Natural killer cell (primary cell): ENCODE measurements around the gene IDH3G. TPM values are rescaled to one million over a fixed set of nuclear protein-coding genes. Genes with fewer than 3 reads are reported as not detected.

ENCODE experiments used
- ATAC-seq, 3 donors: fragments of 150-1000 bp in 2 of 3; fragments of 200-7000 bp in 1 of 3; cut with Tn5 transposase; 1 replicate in 1 of 3; 2 replicates in 2 of 3; pipeline ENCODE4 v1.10.0; 2021; ENCODE audit warnings: mild to moderate bottlenecking in 2 of 3, moderate library complexity in 2 of 3
- DNase-seq, 2 donors: peaks; one replicate each; pipeline versions ENCODE4 v3.0.0 to v3.0.0-alpha.2; 2013 to 2021; ENCODE audit warnings: mixed read lengths in 1 of 2
- H3K27ac ChIP-seq: one replicate; pipeline ENCODE4 v1.5.1; 2013; ENCODE audit warnings: mild to moderate bottlenecking, low read length
- H3K27me3 ChIP-seq: one replicate; pipeline ENCODE4 v1.6.1; 2013; ENCODE audit warnings: low read length; ENCODE audit not compliant: control insufficient read depth, insufficient read depth
- H3K36me3 ChIP-seq: one replicate; pipeline ENCODE4 v1.6.1; 2013; ENCODE audit warnings: low read length; ENCODE audit not compliant: control insufficient read depth, insufficient read depth
- H3K4me1 ChIP-seq: one replicate; pipeline ENCODE4 v1.6.1; 2013; ENCODE audit warnings: low read length; ENCODE audit not compliant: control insufficient read depth, insufficient read depth
- H3K4me3 ChIP-seq: one replicate; pipeline ENCODE4 v1.5.1; 2013; ENCODE audit warnings: low read length
- H3K9me3 ChIP-seq: one replicate; pipeline ENCODE4 v1.6.1; 2013; ENCODE audit warnings: low read length; ENCODE audit not compliant: control insufficient read depth, insufficient read depth
- H3K27ac Mint-ChIP-seq, 2 donors: one replicate each; pipeline ENCODE4 v1.8.0; 2022; ENCODE audit warnings: mild to moderate bottlenecking in 2 of 2, mixed read lengths in 2 of 2, moderate library complexity in 1 of 2
- H3K27me3 Mint-ChIP-seq, 2 donors: one replicate each; pipeline ENCODE4 v1.8.0; 2022; ENCODE audit warnings: low read depth in 2 of 2, mixed read lengths in 2 of 2
- H3K36me3 Mint-ChIP-seq: one replicate; pipeline ENCODE4 v1.8.0; 2022; ENCODE audit warnings: mixed read lengths
- H3K4me1 Mint-ChIP-seq, 2 donors: one replicate each; pipeline ENCODE4 v1.8.0; 2022; ENCODE audit warnings: mixed read lengths in 2 of 2
- H3K4me3 Mint-ChIP-seq: one replicate; pipeline ENCODE4 v1.8.0; 2022; ENCODE audit warnings: mild to moderate bottlenecking, moderate library complexity, mixed read lengths
- H3K9me3 Mint-ChIP-seq, 2 donors: one replicate each; pipeline ENCODE4 v1.8.0; 2022; ENCODE audit warnings: mixed read lengths in 2 of 2
- WGBS: methylation state at CpG from one replicate; pipeline ENCODE4 v1.1.7; 2013; ENCODE audit warnings: missing lambda C conversion rate; ENCODE audit not compliant: insufficient coverage; 5-methylcytosine and 5-hydroxymethylcytosine counted together
- intact Hi-C: fragments of 100-400 bp; cut with micrococcal nuclease; formaldehyde crosslinking; loops from one replicate; pipeline ENCODE4 v1.14.2; 2022
- total RNA-seq, 4 donors: library from RNA; stranded (reverse); fragments of 120-200 nt in 1 of 4; gene quantifications; one replicate each; pipeline versions ENCODE4 v1.2.3 to v1.2.4, GENCODE V29; 2013 to 2022
- TF ChIP-seq, protein P1 (sequence below): fragments of 200-600 bp; IDR thresholded peaks from one replicate; pipeline ENCODE4 v1.8.0; 2022; ENCODE audit warnings: antibody characterized with exemption

The IDH3G gene
- 10 to 100 TPM; 70.1 to 76.5 (median 71.1) TPM for total RNA-seq
- 39.9 TPM for total RNA-seq (2013)

GRCh38 chrX:153794018-153794896, at the start of gene IDH3G, which contains the start of gene SSR4:
Gene IDH3G (minus strand): TSS chrX:153794375. CDS start chrX:153794326, 49 bp downstream.
Gene SSR4 (plus strand): TSS chrX:153794668. CDS start chrX:153794688, 20 bp downstream.
- no peaks in the 10 kb centered on the region for H3K27me3 Mint-ChIP-seq
- TF ChIP-seq, protein P1, sequence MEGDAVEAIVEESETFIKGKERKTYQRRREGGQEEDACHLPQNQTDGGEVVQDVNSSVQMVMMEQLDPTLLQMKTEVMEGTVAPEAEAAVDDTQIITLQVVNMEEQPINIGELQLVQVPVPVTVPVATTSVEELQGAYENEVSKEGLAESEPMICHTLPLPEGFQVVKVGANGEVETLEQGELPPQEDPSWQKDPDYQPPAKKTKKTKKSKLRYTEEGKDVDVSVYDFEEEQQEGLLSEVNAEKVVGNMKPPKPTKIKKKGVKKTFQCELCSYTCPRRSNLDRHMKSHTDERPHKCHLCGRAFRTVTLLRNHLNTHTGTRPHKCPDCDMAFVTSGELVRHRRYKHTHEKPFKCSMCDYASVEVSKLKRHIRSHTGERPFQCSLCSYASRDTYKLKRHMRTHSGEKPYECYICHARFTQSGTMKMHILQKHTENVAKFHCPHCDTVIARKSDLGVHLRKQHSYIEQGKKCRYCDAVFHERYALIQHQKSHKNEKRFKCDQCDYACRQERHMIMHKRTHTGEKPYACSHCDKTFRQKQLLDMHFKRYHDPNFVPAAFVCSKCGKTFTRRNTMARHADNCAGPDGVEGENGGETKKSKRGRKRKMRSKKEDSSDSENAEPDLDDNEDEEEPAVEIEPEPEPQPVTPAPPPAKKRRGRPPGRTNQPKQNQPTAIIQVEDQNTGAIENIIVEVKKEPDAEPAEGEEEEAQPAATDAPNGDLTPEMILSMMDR = no peak
- intact Hi-C loops = no loop called here
- Histone ChIP-seq H3K27me3 (no peaks in the 10 kb centered on the region), H3K27ac (peak within 1 kb of the TSS; percentile 96), H3K36me3 (peaks cover 27% of the 10 kb centered on the region), H3K4me1 (peaks cover 34% of the 10 kb centered on the region), H3K9me3 (no peaks in the 10 kb centered on the region), H3K4me3 (peak within 1 kb of the TSS; percentile 97)
- ATAC-seq (peak; percentile 91 to 98 (median 92)), DNase-seq (peak; percentile 88 to 96)
- peaks cover 8 to 21% of the 10 kb centered on the region in 2 donors for H3K4me1 Mint-ChIP-seq
- WGBS = 0% methylated on average over 89 of the region's 92 CpGs
- H3K9me3 Mint-ChIP-seq = no peaks in the 10 kb centered on the region
- no peaks in the 10 kb centered on the region for H3K36me3 Mint-ChIP-seq
- peak within 1 kb of the TSS; percentile 93 for H3K4me3 Mint-ChIP-seq
- H3K27ac Mint-ChIP-seq = peak within 1 kb of the TSS; percentile 89 to 95

GRCh38 chrX:153836921-153837320, 42.7 kb upstream of the IDH3G start:
- WGBS = 100% methylated on average over 3 of the region's 6 CpGs
- H3K4me1 Mint-ChIP-seq = no peaks in the 10 kb centered on the region
- intact Hi-C loops = no loop called here
- peaks cover 2% of the 10 kb centered on the region for H3K27me3 ChIP-seq
- no peak overlapping the region for H3K27ac ChIP-seq
- H3K36me3 Mint-ChIP-seq = no peaks in the 10 kb centered on the region
- TF ChIP-seq, protein P1 = no peak
- no peaks in the 10 kb centered on the region for H3K9me3 ChIP-seq
- H3K36me3 ChIP-seq = no peaks in the 10 kb centered on the region
- peaks cover 0 to 20% of the 10 kb centered on the region in 2 donors for H3K27me3 Mint-ChIP-seq
- H3K4me1 ChIP-seq = no peaks in the 10 kb centered on the region
- ATAC-seq (no peak), DNase-seq (no peak)
- no peak overlapping the region for H3K27ac Mint-ChIP-seq
- no peaks in the 10 kb centered on the region for H3K9me3 Mint-ChIP-seq
- no peak overlapping the region for H3K4me3 Mint-ChIP-seq
- H3K4me3 ChIP-seq = no peak overlapping the region

GRCh38 chrX:153832728-153833127, 38.6 kb upstream of the IDH3G start:
- H3K4me3 Mint-ChIP-seq = peak overlapping the region; percentile 21

More at GRCh38 chrX:153832728-153833127, 38.6 kb upstream of the IDH3G start:
- TF ChIP-seq, protein P1 = no peak
- no peaks in the 10 kb centered on the region for H3K9me3 Mint-ChIP-seq
- no peak overlapping the region for H3K27ac ChIP-seq
- intact Hi-C loops = no loop called here
- WGBS = 99% methylated on average over 10 of the region's 10 CpGs
- ATAC-seq (no peak), DNase-seq (no peak)
- H3K36me3 ChIP-seq = no peaks in the 10 kb centered on the region
- H3K4me3 ChIP-seq = no peak overlapping the region
- no peaks in the 10 kb centered on the region for H3K36me3 Mint-ChIP-seq
- H3K9me3 ChIP-seq = no peaks in the 10 kb centered on the region
- peaks cover 6 to 7% of the 10 kb centered on the region in 2 donors for H3K4me1 Mint-ChIP-seq
- H3K4me1 ChIP-seq = peaks cover 21% of the 10 kb centered on the region
- H3K27ac Mint-ChIP-seq = no peak overlapping the region
- H3K27me3 ChIP-seq = no peaks in the 10 kb centered on the region
- no peaks in the 10 kb centered on the region for H3K27me3 Mint-ChIP-seq
